GM12874 (cell line): ENCODE data around the gene TNFRSF19.

ENCODE experiments used
- CTCF ChIP-seq: IDR thresholded peaks from 2 replicates; pipeline ENCODE4 v1.5.1; 2011; ENCODE audit warnings: low read depth, mild to moderate bottlenecking, control low read depth, low read length, moderate library complexity; ENCODE audit not compliant: insufficient read depth

Gene TNFRSF19

GRCh38 chr13:23570099-23570920 lies at the start of gene TNFRSF19:
TSS of gene TNFRSF19 (plus strand) at chr13:23570412. CDS start at chr13:23590184, 19,772 bp downstream.
- TF ChIP-seq CTCF, result no peak

- TF ChIP-seq CTCF, result no peak
These were observed 38.8 kb upstream of the TNFRSF19 start for GRCh38 chr13:23531446-23531845.

GRCh38 chr13:23534090-23534489 lies 36.1 kb upstream of the TNFRSF19 start:
- no peak for TF ChIP-seq CTCF

- TF ChIP-seq CTCF, result no peak
These were observed 28.9 kb upstream of the TNFRSF19 start for GRCh38 chr13:23541221-23541824.

- no peak for TF ChIP-seq CTCF
These were observed 25.5 kb upstream of the TNFRSF19 start for GRCh38 chr13:23544668-23545067.

GRCh38 chr13:23547000-23547590 lies 23.1 kb upstream of the TNFRSF19 start:
- no peak for TF ChIP-seq CTCF

GRCh38 chr13:23549724-23550123 lies 20.5 kb upstream of the TNFRSF19 start:
- no peak for TF ChIP-seq CTCF
